Stimulated activated CD8-positive, alpha-beta memory T cell treated with anti-CD3 and anti-CD28 coated beads, Interleukin-7, amount 100 ng/mL, for 4 hours (primary cell): ENCODE measurements around the gene PLEKHH2.
A peak's percentile ranks its signal among the peaks of the same experiment; 100 is the strongest.
"Not testable (repeated sequence)": the region's sequence is repeated elsewhere in the genome, so short reads cannot be mapped to it uniquely, and the experiment has no call there.

Experiments
- DNase-seq, 2 donors: peaks; one replicate each; pipeline ENCODE4 v3.0.0-alpha.2; 2020; ENCODE audit warnings: low read depth in 2 of 2

PLEKHH2 gene

DNA sequence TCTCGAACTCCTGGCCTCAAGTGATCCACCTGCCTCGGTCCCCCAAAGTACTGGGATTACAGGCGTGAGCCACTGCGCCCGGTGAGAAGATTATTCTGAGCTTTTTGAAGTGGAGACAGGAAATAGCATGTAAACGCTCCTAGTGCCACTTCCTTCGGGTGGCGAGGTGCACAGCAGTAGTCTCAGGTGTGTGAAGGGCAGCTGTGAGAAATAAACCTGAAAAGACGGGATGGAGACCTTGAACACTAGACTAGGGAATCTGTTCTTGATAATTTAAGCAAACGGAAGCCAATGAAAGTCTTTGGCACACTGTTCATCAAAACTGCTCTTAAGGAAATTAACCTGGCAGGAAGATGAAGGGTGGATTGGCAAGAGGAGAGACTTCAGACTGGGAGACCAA, 439 bp upstream of the PLEKHH2 start:
- DNase-seq: no peak

DNA sequence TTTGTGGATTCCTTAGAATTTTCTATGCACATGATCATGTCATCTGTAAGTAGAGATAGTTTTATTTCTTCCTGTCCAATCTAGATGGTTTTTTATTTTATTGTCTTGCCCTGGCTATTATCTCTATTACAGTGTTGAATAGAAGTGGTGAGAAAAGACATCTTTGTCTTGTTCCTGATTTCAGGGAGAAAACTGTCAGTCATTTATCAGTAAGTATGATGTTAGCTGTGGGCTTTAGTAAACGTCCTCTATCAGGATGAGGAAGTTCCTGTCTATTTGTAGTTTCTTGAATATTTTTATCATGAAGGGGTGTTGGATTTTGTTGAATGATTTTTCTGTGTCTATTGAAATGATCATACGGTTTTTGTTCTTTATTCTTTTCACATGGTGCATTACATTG, 5.3 kb downstream of the PLEKHH2 start:
- DNase-seq: no peak

DNA sequence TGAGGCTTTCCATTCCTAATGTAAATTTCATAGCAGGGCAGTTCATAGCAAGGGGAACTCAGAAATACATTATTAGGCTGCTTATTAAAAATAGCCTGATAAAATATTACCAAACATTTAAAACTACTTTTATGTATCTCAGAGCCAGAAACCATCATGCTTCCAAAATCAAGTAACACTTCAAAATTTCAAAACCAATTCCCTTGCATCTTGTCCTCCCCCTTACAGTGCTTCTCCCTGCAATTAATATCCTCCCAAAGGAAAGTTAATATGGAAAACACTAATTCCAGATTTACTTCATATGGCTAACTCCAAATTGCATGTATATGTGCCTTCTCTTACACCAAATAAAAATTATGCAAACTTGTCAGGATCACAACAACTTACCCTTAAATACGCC, 6.6 kb downstream of the PLEKHH2 start:
- no peak for DNase-seq

DNA sequence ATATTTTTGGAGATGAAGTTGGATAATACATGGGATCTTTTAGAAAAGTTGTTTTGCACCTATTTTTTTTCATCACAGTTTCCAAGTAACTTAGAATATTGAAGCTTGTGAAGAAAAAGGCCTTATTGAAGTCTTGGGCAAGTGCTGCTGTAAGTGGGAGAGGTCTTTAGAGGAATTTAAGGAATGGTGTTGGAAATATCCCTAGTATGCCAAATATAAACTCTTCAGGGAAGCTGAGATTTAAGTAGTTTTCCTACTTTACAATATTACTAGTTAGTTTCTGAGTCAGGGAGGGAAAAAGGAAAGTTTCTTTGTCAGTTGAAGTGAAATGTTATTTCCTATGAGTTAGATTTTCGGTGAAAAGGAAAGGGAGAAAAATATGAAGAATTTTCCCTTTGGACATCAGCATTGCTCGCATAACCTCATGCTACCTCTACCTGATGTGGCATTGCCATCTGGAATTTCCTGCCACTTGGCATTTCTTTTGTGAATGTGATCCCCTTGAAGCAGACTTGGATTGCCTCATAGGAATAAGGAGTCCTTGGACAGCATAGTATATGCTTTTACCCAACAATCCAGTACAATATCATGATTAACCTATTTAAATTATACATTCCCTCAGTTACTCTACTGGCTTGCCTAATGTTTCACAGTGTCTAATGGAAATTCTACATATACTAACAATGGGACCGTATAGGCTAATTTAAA, 12.1 kb downstream of the PLEKHH2 start:
- no peak for DNase-seq

DNA sequence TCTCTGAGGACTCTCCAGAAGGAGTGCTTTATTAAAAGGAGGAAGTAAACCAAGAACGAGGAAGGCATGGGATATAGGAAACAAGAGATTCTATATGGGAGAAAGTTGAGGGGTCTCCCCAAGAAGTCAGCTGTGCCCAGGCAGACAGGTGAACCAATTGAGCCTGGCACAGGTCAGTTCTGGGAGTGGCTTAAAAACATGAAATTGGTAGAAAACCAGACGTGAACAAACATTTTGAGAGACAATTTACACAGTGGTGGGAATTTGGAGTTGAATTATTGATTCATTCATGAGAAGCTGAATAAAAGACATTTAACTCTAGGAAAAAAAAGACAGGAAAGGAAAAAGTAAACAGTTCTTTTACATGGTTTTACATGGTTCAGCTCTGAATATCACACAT, 16.4 kb downstream of the PLEKHH2 start:
- no peak for DNase-seq

DNA sequence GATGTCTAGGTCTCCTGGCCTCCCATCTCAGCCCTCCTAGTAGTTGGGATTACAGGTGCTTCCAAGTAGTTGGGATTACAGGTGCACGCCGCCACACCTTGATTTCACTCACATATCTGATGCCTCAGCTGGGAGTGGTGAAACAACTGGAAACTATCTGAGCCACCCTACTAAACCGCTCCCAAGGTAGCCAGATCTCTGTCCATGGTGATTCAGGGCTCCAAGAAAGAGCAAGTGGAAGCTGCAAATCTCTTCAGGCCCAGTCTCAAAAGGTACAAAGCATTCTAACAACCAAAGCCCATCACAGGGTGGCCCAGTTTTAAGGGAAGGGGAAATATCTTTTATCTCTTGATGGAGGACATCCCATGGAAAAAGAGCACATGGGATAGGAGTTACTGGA, 20.2 kb downstream of the PLEKHH2 start:
- no peak for DNase-seq

DNA sequence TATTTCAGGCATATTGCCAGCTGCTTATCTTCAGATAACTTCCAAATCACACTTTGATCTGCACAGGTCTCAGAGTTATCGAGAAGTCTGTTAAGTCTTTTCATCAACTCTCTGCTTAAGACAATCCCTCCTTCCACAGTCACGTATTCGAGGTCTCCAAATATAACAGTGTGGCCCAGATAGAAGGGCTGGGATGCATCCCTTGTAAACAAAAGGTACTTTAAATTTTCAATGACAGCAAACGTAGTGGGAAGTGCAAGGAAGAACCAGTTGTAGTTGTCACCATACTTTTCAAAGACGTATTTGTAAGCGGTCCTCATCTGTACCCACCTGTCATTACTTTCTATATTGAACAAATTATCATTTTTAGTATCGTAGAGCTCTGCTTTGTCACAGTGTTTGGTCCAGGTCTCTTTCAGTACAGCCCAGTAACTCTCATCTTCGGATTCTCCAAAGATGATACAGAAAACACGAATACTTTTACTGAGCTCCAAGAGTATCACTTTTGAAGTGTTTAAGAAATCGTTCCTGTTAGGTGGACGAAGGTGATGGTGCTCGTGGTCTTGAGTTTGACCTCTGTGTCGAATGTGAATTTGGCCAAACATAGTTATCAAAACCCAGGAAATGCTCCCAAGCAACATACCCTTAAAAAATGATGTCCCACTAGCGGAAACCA, 38.7 kb downstream of the PLEKHH2 start:
- DNase-seq: no peak

DNA sequence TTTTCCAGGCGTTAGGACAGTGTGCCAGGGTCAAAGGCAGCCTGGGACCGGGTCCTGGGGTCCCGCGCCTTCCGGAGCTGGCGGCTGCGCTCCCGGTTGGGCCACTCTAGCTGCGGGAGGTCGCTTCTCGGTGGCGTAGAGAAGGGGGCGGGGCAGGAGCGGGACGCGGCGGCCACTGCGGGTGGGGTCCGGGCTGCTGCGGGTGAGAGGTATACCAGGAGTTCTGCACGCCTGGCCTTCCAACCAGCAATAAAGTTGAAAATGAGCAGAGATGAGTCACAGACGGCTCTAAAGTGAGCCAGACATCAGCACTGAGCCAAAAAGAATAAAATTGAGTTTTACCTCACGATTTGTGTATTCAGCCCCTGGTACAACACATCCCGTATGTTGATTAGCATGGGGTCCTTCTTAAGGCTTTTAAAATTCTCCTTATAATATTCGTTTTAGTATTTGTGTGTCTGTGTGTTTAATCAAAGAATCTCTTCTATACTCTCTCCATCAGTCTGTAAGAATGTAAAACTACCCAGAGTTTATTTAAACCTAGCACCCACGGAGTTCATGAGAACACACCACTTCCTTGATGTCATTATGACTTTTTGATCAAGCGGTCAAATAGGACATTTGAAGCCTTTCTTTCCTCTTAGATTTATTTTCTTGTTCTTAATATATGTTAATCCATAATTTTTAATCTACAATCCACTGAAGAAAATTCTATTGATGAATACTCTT, 39.4 kb downstream of the PLEKHH2 start, which contains the start of gene C1GALT1C1L:
C1GALT1C1L (minus strand) TSS at position 108 of the 729 bp plus-strand sequence; CDS start at position 1, 107 bp downstream.
- DNase-seq: peak in 1 of 2 donors; percentile 8

DNA sequence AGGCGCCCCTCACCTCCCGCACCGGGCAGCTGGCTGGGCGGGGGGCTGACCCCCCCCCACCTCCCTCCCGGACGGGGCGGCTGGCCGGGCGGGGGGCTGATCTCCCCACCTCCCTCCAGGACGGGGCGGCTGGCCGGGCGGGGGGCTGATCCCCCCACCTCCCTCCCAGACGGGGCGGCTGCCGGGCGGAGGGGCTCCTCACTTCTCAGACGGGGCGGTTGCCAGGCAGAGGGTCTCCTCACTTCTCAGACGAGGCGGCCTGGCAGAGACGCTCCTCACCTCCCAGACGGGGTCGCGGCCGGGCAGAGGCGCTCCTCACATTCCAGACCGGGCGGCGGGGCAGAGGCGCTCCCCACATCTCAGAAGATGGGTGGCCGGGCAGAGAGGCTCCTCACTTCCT, 40.7 kb downstream of the PLEKHH2 start:
- not testable (repeated sequence) for DNase-seq

DNA sequence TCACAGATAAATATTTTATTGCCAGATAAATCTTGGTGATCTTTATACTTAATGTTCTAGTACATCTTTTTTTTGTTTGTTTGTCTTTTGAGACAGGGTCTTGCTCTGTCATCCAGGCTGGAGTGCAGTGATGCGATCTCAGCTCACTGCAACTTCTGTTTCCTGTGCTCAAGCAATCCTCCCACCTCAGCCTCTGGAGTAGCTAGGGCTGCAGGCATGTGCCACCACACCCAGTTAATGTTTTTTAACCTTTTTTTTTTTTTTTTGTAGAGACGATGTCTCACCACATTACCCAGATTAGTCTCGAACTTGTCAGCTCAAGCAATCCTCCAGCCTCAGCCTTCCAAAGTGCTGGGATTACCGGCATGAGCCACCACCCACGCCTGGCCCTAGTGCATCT, 48.3 kb downstream of the PLEKHH2 start:
- no peak for DNase-seq

DNA sequence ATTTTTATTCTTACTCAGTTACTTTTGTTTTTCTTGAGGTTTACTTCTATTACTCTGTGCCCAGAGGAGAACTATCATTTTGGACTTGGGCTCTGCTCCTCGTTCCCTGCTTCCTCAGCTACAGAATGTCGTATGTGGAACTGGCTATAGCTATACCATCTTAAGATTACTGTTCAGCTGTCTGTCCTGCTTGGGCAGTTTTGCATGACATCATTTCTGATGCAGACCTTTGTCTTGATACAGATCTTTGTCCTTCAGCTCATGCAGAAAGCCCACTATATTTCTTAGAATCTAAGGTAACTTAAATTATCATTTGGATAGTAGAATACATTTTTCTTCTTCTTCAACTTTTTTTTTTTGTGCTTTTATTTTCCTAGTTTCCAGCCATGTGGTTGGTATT, 52.9 kb downstream of the PLEKHH2 start:
- no peak for DNase-seq

DNA sequence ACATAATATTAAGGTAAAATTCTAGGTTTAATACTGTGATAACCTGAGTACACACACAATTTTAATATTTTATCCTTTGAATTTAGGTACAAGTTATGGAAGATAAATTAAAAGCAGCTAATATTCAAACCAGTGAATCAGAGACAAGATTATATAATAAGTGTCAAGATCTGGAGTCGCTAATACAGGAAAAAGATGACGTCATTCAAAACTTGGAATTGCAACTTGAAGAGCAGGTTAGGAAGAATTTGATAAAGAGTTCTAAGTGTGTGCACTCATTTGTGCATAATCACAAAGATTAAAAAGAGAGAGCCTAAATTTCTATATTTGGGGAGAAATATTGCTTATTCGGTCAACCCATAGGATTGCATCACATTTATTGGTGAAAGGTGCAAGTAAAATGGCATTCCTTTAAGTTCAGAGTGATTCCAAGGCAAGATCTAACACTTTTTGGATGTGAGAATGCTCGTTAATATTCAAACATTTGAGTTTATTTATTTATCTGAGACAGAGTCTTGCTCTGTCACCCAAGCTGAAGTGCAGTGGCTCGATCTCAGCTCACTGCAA, 55.5 kb downstream of the PLEKHH2 start:
- DNase-seq: no peak

DNA sequence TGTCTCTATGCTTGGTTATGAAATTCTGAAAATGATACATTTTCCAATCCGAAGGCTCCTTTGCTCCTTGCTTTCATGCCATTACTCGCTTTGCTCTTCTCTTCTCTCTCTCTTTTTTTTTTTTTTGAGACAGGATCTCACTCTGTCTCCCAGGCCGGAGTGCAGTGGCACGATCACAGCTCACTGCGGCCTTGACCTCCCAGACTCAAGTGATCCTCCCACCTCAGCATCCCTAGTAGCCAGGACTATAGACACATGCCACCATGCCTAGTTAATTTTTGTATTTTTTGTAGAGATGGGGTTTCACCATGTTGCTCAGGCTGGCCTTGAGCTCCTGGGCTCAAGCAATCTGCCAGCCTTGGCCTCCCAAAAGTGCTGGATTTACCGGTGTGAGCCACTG, 61.1 kb downstream of the PLEKHH2 start:
- not testable (repeated sequence) for DNase-seq

DNA sequence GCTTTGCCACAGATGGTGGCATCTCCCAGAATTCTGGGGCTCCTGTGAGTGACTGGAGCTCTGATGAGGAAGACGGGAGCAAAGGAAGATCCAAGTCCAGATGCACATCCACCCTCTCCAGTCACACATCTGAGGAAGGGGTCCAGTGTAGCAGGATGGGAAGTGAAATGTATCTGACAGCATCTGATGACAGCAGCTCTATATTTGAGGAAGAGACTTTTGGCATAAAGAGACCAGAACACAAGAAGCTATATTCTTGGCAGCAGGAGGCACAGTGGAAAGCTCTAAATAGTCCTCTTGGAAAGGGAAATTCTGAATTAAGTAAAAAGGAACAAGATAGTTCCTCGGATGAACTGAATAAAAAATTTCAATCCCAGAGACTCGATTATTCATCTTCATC, 62.7 kb downstream of the PLEKHH2 start:
- no peak for DNase-seq

DNA sequence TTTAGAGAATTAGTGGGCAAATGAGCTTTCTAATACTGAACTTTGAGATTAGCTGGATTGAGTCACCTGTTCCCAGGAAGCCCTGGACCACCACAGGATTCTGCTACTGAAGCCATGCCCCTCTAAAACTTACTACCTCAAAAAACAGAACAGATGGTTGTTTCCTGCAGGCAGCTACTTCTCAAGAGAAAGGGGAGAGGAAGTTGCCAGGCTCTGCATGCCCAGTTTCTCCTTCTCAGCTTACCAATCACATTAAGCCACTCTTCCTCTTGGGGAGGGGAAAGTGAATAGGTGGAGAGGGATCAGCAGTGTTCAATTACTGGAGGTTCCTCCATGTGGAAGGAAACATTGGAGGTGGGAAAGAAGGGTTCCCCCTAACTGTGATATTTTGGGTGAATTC, 64.1 kb downstream of the PLEKHH2 start:
- no peak for DNase-seq

DNA sequence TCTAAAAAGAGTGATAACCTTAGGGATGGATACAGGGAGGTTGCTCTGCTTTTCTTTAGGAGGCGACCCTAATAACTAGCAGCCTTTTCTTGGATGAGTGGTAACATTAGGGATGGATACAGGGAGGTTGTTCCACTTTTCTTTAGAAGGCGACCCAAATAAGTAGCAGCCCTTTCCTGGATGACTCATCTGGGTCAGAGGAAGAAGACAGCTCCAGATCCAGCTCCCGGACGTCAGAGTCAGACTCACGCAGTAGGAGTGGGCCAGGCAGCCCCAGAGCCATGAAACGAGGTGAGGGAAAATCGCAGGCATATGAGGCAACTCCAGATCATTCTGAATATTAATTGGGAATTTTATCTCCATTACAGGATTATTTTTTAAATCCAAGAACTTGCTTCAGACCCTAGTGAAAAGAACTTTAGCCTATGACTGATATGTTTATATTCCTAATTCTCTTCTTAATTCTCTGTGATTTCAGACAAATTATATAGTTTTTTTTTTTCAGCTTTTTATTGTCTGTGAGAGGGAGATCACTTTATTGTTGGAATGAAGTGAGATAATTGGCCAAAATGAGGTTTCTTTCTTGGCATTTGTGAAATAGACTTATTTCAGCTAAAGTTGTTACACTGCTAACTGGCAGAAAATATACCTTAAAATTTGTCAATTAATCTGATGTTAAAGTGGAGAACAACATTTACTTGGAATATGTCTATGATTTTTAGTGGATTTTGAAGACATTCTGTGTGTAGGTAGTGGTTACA, 70.4 kb downstream of the PLEKHH2 start:
- DNase-seq: no peak

DNA sequence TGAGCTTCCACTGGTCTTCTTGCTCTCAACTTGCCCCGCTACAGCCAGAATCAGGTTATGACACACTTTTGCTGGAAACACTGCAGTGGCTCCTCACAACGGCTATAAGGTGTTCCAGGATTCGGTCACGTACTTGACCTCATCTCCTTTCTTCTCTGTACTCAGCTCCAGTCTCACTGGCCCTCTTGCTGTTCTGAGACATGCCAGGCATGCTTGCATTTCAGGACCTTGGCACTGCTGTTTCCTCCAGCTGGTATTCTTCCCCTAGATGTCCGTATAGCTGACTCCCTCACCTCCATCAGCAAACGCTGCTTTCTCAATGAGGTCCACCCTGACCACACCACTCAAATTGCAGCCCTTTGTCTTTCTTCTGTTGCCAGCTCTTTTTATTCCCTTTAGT, 71.1 kb downstream of the PLEKHH2 start:
- DNase-seq: no peak

DNA sequence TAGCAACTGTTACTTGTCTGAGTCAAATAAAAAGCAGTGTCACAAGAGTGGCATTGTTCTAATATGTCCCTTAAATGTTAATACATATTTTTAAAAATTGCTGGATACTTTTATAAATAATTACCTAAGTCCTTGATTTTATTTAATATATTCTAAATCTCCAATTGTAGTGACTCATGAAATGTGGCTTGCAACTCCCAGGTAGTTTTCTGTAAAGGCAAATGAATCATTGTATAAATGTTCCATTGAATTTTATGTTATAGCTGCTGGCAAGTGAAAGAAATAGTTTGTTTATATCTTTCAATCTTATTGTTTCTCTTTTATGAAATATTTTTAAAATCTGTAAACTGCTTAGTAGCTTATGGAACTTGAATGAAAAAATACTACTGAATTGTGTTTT, 71.8 kb downstream of the PLEKHH2 start:
- DNase-seq: no peak

DNA sequence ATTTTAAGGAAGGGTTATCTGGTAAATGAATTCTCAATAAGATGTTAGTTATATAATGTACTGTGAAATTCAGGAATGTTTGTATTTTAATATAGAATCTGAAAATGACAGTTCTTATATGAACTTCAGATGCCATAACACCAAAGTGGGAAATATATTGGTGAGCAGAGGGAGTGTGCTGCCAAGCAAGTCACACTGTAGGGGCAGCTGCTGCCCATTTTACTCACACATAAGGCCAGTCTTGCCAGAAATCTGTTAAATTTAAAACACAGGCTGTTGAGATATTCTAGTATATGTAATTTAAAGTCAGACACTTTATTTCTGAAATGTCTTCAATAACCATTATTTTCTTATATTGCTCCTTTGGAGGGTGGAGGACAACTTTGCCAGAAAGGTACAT, 73.8 kb downstream of the PLEKHH2 start:
- no peak for DNase-seq

DNA sequence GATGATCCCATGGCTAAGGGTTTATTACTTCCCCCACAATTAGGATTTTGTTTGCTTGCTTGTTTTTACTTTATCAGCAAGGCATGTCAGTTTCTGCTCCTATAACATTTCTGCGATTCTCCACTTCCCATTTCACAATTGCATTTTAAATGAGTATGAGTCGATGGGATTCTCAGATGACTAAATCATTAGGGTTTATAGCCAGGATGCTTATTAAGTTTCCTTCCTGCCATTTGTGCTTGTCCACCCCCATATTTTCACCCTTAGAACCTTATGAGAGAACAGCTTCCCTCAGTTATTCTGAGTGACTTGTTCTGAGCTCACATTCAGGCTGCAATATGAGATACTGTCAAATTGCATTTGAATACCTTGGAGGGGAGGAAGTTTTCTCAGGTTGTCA, 77.1 kb downstream of the PLEKHH2 start:
- no peak for DNase-seq

DNA sequence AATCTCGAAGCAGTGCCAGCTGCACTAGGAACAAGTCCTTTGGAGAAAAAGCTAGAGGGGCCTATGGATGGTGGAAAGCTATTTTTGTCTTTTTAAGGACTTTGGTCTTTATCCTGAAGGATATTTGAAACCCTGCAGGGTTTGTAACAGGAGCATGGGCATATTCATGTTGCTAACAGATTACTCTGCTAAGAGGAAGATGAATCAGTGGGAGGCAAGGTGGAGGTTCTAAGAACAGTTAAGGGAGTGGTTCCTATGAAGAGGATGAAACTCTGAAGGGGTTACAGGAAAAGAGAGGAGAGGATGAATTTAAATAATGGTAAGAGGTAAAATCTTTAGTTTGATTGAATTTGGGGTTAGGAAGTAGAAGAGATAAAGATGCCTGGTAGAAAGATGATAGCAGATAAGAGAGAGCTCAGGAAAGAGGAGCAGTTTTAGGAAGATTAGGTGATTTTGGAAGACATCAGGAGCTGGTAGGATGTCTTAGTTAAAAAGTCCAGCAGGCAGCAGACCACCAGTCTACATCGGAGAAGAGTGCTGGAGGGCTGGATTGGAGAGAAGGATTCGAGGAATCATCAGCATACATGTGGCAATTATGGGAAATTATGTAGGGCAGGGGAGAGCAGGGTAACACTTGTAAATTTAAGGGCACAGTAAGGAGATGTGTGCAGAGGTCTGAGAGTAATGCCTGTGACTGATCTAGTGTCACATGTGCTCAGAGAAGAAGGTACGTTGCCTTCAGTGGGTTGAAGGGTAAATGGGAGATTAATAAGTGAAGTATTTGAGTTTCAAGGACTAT, 78.4 kb downstream of the PLEKHH2 start:
- no peak for DNase-seq
